ENCODE results near the gene MSX1.

DNA sequence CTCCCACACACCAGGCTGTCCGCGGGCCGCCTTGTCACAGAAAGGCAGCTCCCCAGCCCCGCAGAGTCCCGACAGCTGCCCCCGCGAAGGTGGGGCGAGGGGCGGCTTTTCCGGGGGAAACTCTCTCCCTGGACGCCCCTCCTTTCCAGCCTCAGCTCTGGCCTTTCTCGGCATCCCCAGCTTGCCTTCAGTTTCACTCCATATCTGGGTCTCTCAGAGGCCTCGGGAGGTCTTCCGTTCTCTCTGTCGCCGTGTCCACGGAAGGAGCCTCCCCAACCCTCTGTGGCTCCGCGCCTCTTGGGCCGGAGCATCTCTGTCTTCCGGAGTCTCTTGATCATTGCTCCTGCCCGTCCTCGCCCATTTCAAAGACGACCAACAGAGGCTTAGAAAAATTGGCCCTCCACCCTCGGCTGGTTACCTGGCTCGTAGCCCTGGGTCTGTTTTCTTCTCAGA lies 6.1 kb upstream of the MSX1 start:
- no peak for TF ChIP-seq CTCF (IDR thresholded peaks at IDR 0.05)
- TF ChIP-seq POLR2A (IDR thresholded peaks at IDR 0.05): no peak

All from lower leg skin (tissue), 3 donors.